Epithelial cell of esophagus (primary cell): ENCODE measurements around the gene ZNF536.

Experiments
- DNase-seq: peaks from one replicate; pipeline ENCODE4 v3.0.0; 2010; ENCODE audit warnings: low read depth
- H3K4me3 ChIP-seq: 2 replicates; pipeline ENCODE4 v1.5.1; 2011; ENCODE audit warnings: mild to moderate bottlenecking, low read length, control low read depth
- TF ChIP-seq, protein P1 (sequence below): IDR thresholded peaks from 2 replicates; pipeline ENCODE4 v1.5.1; 2011; ENCODE audit warnings: low read depth, mild to moderate bottlenecking, low read length, control low read depth, inconsistent platforms; ENCODE audit not compliant: insufficient read depth; ENCODE audit errors: missing control alignments

The ZNF536 gene

DNA sequence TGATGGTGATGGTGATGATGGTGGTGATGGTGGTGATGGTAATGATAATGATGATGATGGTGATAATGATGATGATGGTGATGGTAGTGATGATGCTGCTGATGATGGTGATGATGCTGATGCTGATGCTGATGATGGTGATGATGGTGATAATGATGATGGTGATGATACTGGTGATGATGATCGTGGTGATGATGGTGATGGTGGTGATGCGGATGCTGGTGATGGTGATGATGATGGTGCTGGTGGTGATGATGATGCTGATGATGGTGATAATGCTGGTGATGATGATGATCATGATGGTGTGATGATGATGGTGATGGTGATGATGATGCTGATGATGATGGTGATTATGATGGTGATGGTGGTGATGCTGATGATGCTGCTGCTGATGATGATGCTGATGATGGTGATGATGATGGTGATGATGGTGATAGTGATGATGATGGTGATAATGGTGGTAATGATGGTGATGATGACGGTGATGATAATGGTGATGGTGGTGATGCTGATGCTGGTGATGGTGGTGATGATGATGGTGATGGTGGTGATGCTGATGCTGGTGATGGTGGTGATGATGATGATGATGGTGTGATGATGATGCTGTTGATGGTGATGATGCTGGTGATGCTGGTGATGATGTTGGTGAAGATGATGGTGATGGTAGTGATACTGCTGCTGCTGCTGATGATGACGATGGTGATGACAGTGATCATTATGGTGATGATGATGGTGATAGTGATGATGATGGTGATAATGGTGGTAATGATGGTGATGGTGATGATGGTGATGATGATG is 62.8 kb downstream of the ZNF536 start:
- H3K4me3 ChIP-seq = no peak overlapping the region
- TF ChIP-seq, protein P1, sequence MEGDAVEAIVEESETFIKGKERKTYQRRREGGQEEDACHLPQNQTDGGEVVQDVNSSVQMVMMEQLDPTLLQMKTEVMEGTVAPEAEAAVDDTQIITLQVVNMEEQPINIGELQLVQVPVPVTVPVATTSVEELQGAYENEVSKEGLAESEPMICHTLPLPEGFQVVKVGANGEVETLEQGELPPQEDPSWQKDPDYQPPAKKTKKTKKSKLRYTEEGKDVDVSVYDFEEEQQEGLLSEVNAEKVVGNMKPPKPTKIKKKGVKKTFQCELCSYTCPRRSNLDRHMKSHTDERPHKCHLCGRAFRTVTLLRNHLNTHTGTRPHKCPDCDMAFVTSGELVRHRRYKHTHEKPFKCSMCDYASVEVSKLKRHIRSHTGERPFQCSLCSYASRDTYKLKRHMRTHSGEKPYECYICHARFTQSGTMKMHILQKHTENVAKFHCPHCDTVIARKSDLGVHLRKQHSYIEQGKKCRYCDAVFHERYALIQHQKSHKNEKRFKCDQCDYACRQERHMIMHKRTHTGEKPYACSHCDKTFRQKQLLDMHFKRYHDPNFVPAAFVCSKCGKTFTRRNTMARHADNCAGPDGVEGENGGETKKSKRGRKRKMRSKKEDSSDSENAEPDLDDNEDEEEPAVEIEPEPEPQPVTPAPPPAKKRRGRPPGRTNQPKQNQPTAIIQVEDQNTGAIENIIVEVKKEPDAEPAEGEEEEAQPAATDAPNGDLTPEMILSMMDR = no peak
- no peak for DNase-seq

DNA sequence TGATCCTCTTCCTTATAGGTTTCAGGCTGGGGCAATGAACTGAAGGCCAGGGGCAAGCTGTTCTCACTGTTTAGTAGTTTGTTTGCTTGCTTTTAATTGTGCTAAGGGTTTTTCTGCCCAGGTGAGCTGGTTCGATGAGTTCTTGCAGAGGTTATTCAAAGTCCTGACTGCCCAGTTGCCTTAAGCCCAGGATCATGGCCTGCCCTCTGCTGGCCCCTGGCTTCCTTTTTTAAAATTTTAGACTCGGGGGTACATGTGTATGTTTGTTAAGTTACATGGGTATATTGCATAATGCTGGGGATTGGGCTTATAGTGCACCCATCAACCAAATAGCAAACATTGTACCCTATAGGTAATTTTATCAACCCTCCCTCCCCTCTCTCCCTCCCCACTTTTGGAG is 65.7 kb downstream of the ZNF536 start:
- TF ChIP-seq, protein P1 = no peak
- H3K4me3 ChIP-seq = no peak overlapping the region
- DNase-seq = no peak

DNA sequence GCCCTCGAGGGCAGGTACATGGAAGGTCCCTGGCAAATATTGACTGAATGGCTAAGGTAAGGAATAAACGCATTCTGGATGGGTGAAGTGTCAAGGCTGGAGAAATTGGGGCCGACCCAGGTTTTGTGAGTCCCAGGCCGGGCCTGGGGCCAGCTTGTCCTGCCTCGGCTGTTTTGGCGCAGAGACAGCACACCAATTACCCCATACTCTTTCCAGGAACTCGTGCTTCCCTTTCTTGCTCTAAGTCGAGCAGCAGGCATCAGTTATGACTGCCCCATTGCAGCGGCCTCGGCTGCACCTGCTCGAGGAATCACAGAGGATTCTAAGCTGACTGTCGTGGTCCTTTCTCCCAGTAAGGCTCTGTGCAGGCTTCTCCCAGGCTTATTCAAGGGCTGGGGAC is 67.1 kb downstream of the ZNF536 start:
- DNase-seq = no peak
- no peak overlapping the region for H3K4me3 ChIP-seq
- TF ChIP-seq, protein P1 = no peak

DNA sequence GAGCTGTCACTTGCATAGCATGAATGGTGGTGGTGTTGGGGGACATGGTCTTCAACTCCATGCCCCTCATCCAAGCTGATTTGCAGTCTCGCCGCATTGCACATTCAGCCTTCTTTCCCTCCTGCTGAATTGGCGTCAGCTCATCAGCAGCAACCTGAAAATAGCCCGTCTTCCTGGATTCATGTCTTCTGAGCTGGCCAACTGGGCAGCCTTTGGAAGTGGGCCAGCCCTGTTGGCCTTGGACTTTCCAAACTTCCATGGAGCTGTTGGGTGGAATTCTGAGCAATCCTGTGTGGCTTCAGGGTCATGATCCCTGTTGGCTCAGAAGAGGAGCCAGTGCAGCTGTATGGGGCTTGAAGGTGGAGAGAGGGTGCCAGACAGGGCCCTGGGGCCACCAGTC is 68.8 kb downstream of the ZNF536 start:
- H3K4me3 ChIP-seq = no peak overlapping the region
- TF ChIP-seq, protein P1 = no peak
- DNase-seq = no peak

DNA sequence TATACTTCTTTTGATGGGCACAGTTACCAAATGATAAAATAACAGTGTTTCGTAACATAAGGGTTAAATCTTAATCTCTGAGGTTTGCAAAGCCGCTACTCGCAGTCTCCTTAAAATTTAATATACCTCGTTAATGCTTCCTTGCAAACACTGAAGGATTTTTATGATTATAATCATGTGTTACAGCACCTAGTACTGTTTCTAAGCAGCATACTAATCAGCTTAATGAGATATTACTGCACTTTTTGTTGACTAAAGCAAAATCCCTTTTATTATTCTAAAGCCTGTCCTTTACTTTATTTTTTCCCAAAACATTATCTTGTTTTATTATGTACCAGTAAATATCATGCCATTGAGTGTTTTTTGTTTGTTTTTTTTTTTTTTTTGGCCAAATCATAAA is 70.5 kb downstream of the ZNF536 start:
- no peak for DNase-seq
- no peak overlapping the region for H3K4me3 ChIP-seq
- TF ChIP-seq, protein P1 = no peak

DNA sequence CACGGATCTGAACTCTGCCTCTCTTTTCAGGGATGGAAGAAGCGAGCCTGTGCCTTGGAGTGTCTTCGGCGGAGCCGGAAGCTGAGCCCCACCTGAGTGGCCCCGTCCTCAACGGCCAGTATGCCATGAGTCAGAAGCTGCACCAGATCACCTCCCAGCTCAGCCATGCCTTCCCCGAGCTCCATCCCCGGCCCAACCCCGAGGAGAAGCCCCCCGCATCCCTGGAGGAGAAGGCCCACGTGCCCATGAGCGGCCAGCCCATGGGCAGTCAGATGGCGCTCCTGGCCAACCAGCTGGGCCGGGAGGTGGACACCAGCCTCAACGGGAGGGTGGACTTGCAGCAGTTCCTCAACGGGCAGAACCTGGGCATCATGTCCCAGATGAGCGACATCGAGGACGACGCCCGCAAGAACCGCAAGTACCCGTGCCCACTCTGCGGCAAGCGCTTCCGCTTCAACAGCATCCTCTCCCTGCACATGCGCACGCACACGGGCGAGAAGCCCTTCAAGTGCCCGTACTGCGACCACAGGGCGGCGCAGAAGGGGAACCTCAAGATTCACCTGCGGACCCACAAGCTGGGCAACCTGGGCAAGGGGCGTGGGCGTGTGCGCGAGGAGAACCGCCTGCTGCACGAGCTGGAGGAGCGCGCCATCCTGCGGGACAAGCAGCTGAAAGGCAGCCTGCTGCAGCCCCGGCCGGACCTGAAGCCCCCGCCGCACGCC is 71.5 kb downstream of the ZNF536 start:
- no peak overlapping the region for H3K4me3 ChIP-seq
- no peak for DNase-seq
- TF ChIP-seq, protein P1 = no peak
